ENCODE data around the gene DICER1. TPM values are rescaled to one million over a fixed set of nuclear protein-coding genes. Genes with fewer than 3 reads are reported as not detected.

The DICER1 gene
- polyA plus RNA-seq, 1 donor from 2014 or later: 93.8 TPM

DNA sequence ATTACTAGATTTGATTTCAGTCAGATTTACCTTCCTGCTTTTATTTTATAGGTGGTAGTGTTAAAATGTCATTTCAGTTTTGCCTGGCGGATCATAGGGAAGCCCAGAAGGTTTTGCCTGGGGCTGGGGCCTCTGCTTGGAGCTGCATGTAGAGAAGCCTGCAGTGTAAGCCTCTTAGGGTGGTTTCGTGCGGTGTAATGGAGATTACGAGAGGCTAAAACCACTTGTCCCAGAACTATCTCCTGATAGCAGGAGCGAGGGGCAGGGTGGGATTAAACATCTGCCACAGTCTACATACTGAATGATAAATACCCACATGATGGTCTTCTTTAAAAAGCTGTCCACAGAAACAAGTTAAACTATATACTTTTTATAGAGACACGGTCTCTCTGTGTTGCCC lies 35.0 kb upstream of the DICER1 start:
- Histone ChIP-seq H3F3A (ENCODE audit: insufficient read depth, low read length, poor library complexity, severe bottlenecking) (no peaks in the 10 kb centered on the region), H3K4me2 (ENCODE audit: low read length) (no peak overlapping the region), H3K9me2 (ENCODE audit: insufficient read depth, low read length) (no peaks in the 10 kb centered on the region), H3K36me3 (ENCODE audit: insufficient read depth, low read length) (no peaks in the 10 kb centered on the region), H3K27ac (ENCODE audit: low read length) (no peak overlapping the region), H3K79me2 (replicated peaks; ENCODE audit: insufficient read depth, low read length) (no peaks in the 10 kb centered on the region), H3K9me3 (ENCODE audit: low read length) (no peaks in the 10 kb centered on the region), H4K20me1 (ENCODE audit: insufficient read depth) (no peaks in the 10 kb centered on the region), H3K27me3 (ENCODE audit: insufficient read depth, low read depth, low read length) (no peaks in the 10 kb centered on the region), H3K9ac (ENCODE audit: low read length) (no peak overlapping the region), H2AFZ (ENCODE audit: low read depth, low read length) (no peak overlapping the region), H3K4me3 (ENCODE audit: low read length) (no peak overlapping the region)
- TF ChIP-seq TAF1 (IDR thresholded peaks at IDR 0.05; ENCODE audit: low read depth): no peak
- no peak for TF ChIP-seq POLR2AphosphoS5 (IDR thresholded peaks at IDR 0.05)
- no peak for TF ChIP-seq SMC3 (conservative IDR thresholded peaks at IDR 0.05; ENCODE audit: poor library complexity)
- TF ChIP-seq EZH2 (IDR thresholded peaks at IDR 0.05; ENCODE audit: borderline replicate concordance, insufficient read depth, low read length, poor library complexity, severe bottlenecking): no peak

DNA sequence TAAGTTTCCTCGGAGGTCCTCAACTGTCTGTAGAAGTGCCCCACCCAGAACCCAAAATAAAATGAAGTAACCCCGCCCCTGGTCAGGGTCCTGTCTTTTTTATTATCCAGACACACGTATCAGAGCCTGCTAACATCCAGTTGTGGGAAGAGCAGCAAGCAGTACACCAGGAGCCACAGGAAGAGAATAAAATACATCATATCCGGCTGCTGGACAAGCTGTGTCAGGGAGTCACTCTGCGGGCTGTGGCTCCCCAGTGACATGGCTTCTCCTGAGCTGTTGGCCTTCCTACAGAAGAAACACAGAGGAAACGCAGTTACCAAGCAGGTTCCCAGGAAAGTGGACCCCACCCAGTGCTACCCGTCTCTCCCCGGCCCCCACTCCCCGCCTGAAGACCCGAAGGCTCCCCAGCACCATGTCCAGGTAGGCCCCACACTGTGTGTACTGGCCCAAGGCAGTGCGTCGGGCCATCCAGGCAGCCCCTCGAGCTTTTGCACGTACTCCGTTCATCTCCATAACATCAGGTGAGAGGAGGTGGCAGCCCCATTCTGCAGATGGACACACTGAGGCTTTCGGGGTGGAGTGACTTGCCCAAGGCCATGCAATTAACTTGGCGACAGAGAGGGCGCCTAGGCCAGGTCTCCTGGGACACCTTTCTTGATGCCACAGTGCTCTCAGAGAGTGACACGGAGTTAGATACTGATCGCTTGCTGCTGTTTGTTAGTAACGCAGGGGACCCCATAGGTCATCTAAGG lies 34.3 kb upstream of the DICER1 start:
- Histone ChIP-seq H3K79me2 (replicated peaks; ENCODE audit: insufficient read depth, low read length) (no peaks in the 10 kb centered on the region), H3F3A (ENCODE audit: insufficient read depth, low read length, poor library complexity, severe bottlenecking) (no peaks in the 10 kb centered on the region), H3K27ac (ENCODE audit: low read length) (no peak overlapping the region)

More for the DNA sequence above, 34.3 kb upstream of the DICER1 start:
- no peak overlapping the region for H3K9ac ChIP-seq (ENCODE audit: low read length)
- H4K20me1 ChIP-seq (ENCODE audit: insufficient read depth): no peaks in the 10 kb centered on the region
- TF ChIP-seq, protein P1, sequence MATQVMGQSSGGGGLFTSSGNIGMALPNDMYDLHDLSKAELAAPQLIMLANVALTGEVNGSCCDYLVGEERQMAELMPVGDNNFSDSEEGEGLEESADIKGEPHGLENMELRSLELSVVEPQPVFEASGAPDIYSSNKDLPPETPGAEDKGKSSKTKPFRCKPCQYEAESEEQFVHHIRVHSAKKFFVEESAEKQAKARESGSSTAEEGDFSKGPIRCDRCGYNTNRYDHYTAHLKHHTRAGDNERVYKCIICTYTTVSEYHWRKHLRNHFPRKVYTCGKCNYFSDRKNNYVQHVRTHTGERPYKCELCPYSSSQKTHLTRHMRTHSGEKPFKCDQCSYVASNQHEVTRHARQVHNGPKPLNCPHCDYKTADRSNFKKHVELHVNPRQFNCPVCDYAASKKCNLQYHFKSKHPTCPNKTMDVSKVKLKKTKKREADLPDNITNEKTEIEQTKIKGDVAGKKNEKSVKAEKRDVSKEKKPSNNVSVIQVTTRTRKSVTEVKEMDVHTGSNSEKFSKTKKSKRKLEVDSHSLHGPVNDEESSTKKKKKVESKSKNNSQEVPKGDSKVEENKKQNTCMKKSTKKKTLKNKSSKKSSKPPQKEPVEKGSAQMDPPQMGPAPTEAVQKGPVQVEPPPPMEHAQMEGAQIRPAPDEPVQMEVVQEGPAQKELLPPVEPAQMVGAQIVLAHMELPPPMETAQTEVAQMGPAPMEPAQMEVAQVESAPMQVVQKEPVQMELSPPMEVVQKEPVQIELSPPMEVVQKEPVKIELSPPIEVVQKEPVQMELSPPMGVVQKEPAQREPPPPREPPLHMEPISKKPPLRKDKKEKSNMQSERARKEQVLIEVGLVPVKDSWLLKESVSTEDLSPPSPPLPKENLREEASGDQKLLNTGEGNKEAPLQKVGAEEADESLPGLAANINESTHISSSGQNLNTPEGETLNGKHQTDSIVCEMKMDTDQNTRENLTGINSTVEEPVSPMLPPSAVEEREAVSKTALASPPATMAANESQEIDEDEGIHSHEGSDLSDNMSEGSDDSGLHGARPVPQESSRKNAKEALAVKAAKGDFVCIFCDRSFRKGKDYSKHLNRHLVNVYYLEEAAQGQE (IDR thresholded peaks at IDR 0.05; ENCODE audit: borderline replicate concordance): no peak
- TF ChIP-seq POLR2AphosphoS5 (IDR thresholded peaks at IDR 0.05) (no peak), RAD21 (conservative IDR thresholded peaks at IDR 0.05) (no peak), SMC3 (conservative IDR thresholded peaks at IDR 0.05; ENCODE audit: poor library complexity) (no peak), TAF1 (IDR thresholded peaks at IDR 0.05; ENCODE audit: low read depth) (no peak), MXI1 (conservative IDR thresholded peaks at IDR 0.05; ENCODE audit: poor library complexity, severe bottlenecking) (no peak), EZH2 (IDR thresholded peaks at IDR 0.05; ENCODE audit: borderline replicate concordance, insufficient read depth, low read length, poor library complexity, severe bottlenecking) (no peak), EP300 (conservative IDR thresholded peaks at IDR 0.05; ENCODE audit: poor library complexity, severe bottlenecking) (no peak)
- TF ChIP-seq, protein P2, sequence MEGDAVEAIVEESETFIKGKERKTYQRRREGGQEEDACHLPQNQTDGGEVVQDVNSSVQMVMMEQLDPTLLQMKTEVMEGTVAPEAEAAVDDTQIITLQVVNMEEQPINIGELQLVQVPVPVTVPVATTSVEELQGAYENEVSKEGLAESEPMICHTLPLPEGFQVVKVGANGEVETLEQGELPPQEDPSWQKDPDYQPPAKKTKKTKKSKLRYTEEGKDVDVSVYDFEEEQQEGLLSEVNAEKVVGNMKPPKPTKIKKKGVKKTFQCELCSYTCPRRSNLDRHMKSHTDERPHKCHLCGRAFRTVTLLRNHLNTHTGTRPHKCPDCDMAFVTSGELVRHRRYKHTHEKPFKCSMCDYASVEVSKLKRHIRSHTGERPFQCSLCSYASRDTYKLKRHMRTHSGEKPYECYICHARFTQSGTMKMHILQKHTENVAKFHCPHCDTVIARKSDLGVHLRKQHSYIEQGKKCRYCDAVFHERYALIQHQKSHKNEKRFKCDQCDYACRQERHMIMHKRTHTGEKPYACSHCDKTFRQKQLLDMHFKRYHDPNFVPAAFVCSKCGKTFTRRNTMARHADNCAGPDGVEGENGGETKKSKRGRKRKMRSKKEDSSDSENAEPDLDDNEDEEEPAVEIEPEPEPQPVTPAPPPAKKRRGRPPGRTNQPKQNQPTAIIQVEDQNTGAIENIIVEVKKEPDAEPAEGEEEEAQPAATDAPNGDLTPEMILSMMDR (IDR thresholded peaks at IDR 0.05; ENCODE audit: poor library complexity, severe bottlenecking): no peak
- no peaks in the 10 kb centered on the region for H3K9me2 ChIP-seq (ENCODE audit: insufficient read depth, low read length)
- no peak overlapping the region for H3K4me3 ChIP-seq (ENCODE audit: low read length)
- no peaks in the 10 kb centered on the region for H3K9me3 ChIP-seq (ENCODE audit: low read length)
- H3K27me3 ChIP-seq (ENCODE audit: insufficient read depth, low read depth, low read length): no peaks in the 10 kb centered on the region
- no peak overlapping the region for H2AFZ ChIP-seq (ENCODE audit: low read depth, low read length)
- H3K36me3 ChIP-seq (ENCODE audit: insufficient read depth, low read length): no peaks in the 10 kb centered on the region
- H3K4me2 ChIP-seq (ENCODE audit: low read length): no peak overlapping the region

Data from neural cell (in vitro differentiated cells).